ENCODE results near the gene TMCC1.
"Not testable (repeated sequence)": the region's sequence is repeated elsewhere in the genome, so short reads cannot be mapped to it uniquely, and the experiment has no call there.

TMCC1 gene

GRCh38 chr3:129640985-129641384 is 252.5 kb downstream of the TMCC1 start:
- not testable (repeated sequence) for FAIRE-seq

GRCh38 chr3:129638481-129638880 is 255.0 kb downstream of the TMCC1 start:
- no peak for FAIRE-seq

- no peak for FAIRE-seq
These were observed 257.4 kb downstream of the TMCC1 start for GRCh38 chr3:129636082-129636481.

- FAIRE-seq = no peak
These were observed 257.9 kb downstream of the TMCC1 start for GRCh38 chr3:129635656-129636055.

- FAIRE-seq = no peak
These were observed 259.6 kb downstream of the TMCC1 start for GRCh38 chr3:129633751-129634481.

GRCh38 chr3:129632977-129633376 is 260.5 kb downstream of the TMCC1 start:
- no peak for FAIRE-seq

- no peak for FAIRE-seq
These were observed 261.0 kb downstream of the TMCC1 start for GRCh38 chr3:129632556-129632955.

- no peak for FAIRE-seq
These were observed 261.5 kb downstream of the TMCC1 start for GRCh38 chr3:129632056-129632455.

GRCh38 chr3:129629011-129629410 is 264.5 kb downstream of the TMCC1 start:
- FAIRE-seq = no peak

- no peak for FAIRE-seq
These were observed 265.4 kb downstream of the TMCC1 start for GRCh38 chr3:129628169-129628522.

GRCh38 chr3:129627350-129628168 is 266.0 kb downstream of the TMCC1 start:
- FAIRE-seq = peak; percentile 86

GRCh38 chr3:129626744-129627349 is 266.7 kb downstream of the TMCC1 start:
- FAIRE-seq = no peak

- no peak for FAIRE-seq
These were observed 268.2 kb downstream of the TMCC1 start for GRCh38 chr3:129625072-129625874.

GRCh38 chr3:129624347-129625071 is 269.0 kb downstream of the TMCC1 start:
- no peak for FAIRE-seq

- FAIRE-seq = no peak
These were observed 269.9 kb downstream of the TMCC1 start for GRCh38 chr3:129623447-129624118.

GRCh38 chr3:129622933-129623332 is 270.6 kb downstream of the TMCC1 start:
- no peak for FAIRE-seq

- peak; percentile 85 for FAIRE-seq
These were observed 271.2 kb downstream of the TMCC1 start for GRCh38 chr3:129622226-129622874.

GRCh38 chr3:129621626-129622225 is 271.8 kb downstream of the TMCC1 start:
- FAIRE-seq = no peak

GRCh38 chr3:129620828-129621559 is 272.5 kb downstream of the TMCC1 start:
- FAIRE-seq = no peak

- FAIRE-seq = no peak
These were observed 273.8 kb downstream of the TMCC1 start for GRCh38 chr3:129619726-129620162.

Measured in endometrium (tissue), 2 donors.